ENCODE data around the gene CAND2.
A peak's percentile ranks its signal among the peaks of the same experiment; 100 is the strongest.

CAND2 gene

DNA sequence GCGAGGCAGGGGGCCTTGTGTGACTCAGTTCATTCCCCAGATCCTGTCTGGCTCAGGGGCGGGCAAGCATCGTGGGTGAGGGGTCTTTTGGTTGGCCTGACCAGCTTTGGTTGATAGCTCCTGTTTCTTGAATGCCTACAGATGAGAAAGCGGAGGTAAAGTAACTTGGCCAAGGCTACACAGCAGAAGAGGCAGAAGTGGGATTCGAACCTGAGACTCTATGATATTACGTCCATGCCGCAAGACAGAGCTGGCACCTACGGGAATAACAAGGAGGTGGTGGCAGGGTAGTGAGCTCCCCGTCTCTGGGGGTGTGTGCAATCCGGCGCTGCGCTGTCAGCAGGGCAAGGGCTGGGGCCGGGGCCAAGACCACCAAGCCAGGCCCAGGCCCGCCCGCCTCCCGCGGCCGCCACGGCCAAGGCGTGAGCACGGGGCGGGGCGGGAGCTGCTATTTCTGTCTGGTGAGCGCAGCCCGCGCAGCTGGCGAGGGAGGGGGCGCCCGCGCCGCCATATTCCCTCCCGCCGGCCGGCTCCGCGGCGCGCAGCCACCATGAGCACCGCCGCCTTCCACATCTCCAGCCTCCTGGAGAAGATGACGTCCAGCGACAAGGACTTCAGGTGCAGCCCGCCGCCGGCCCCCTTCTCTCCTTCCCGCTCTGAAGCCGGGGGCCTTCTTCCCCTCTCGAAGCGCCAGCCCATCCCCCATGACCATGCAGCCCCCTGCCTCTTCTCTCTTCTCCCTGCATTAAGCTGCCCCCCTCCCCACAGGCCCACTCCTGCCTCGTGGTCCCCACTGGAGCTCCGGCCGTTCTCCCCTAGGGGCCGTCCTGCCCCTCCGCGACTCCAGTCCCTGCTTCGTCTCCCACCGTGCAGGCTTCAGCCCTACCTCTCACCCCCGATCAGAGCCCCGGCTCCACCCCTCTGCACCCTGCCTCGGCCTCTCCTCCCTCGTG is at the start of gene CAND2:
TSS of gene CAND2 (plus strand) at position 510 of the 953 bp plus-strand sequence. CDS start at position 551, 41 bp downstream.
- DNase-seq: peak; percentile 21 to 61 (median 32)

DNA sequence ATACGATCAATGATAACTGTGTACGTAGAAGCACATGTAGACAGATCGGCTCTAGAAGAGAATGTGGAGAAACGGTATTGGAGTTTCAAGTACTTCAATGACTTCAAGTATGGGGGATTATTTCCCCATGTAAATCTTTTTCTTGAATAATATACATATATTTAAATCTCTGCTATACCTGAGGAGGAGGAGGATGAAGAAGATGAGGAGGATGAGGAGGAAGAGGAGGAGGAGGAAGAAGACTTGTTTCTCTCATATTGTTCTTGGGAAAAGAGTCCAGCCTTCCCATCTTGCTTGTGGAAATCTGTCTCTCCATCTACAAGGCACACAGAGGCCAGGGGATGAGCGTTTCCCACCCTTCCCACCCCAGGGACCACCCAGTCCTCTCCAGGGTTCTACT is 48.0 kb upstream of the CAND2 start:
- no peak for DNase-seq

DNA sequence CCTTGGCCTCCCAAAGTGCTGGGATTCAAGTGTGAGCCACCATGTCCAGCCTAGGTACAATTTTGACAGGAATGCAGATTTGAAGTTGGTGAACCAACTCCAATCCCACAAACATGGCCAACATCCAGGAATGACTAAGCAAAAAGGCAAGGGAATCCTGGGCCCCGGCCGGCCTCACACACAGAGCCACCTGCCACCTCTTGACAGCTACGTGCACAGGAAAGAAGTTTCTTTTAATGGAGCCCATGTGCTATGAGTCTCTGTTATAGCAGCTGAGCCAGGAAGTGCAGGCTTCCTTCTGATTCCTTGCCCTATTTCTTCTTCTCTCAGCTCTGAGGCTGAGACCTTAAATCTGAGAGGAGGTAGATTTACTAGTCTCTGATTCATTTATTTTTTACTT is 46.3 kb upstream of the CAND2 start:
- no peak for DNase-seq

DNA sequence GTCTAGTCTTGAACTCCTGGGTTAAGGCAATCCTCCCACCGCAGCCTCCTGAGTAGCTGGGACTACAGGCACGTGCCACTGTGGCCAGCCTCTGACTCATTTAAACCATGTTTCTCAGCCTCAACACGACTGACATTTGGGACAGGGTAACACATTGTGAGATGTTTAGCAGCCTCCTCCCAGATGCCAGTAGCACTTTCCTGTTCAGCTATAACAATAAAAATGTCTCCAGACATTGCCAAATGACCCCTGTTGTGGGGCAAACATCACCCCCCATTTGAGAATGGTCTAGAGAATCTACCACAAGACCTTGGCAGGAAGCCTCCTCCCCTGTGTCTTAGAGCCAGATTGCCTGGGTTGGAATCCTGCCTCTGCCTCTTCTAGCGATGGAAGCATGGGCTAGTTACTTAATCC is 45.8 kb upstream of the CAND2 start:
- DNase-seq: peak; percentile 44 to 52 (median 45)

DNA sequence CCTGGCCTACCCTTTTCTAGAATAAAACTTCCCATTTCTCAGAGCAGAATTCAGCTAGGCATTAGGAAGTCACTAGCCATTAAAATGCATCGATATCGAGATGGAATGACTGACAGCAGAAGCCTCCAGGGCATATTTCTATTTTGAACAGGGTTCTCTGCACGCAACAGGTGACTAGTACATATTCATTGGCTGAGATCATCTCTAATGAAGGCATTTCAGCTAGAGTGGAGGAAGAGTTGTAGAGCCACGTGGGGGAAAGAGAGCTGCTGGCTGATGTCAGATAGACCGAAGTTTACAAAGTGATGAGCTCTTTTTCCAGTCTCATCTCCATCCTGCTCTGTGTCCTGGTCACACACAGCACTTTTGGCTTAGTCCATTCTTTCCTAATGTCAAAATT is 44.9 kb upstream of the CAND2 start:
- DNase-seq: no peak

DNA sequence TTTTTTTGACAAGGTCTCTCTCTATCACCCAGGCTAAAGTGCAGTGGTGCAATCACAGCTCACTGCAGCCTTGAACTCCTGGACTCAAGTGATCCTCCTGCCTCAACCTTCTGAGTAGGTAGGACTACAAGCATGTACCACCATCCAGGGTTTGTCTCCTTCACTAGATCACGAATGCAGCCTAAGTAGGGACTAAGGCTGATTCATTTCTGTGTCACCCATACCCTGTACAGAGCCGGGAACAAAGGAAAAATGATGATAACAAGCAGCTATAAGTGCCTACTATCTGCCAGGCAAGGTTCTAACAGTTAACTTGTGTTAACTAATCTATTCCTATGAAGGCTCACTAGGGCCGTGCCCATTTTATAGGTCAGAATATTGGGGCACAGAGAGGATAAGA is 44.4 kb upstream of the CAND2 start:
- no peak for DNase-seq

DNA sequence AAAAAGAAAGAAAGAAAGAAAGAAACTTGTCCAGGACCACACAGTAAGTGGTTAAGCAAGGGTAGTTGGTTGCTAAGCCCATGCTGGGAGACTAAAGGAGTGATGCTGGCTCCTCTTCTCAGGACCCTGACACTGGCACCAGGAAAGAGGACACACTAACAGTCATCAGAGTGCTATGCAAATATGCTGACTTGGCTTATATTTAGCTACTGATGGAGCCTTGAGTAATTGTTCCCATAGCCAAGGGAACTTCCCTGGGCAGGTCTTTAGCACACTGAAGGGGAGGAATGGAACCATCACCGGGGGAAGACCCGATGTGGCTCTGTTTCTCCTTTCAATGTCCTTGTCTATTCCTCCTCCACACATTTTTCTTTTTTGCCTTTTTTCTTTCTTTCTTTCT is 43.7 kb upstream of the CAND2 start:
- DNase-seq: peak; percentile 63 to 69 (median 65)

DNA sequence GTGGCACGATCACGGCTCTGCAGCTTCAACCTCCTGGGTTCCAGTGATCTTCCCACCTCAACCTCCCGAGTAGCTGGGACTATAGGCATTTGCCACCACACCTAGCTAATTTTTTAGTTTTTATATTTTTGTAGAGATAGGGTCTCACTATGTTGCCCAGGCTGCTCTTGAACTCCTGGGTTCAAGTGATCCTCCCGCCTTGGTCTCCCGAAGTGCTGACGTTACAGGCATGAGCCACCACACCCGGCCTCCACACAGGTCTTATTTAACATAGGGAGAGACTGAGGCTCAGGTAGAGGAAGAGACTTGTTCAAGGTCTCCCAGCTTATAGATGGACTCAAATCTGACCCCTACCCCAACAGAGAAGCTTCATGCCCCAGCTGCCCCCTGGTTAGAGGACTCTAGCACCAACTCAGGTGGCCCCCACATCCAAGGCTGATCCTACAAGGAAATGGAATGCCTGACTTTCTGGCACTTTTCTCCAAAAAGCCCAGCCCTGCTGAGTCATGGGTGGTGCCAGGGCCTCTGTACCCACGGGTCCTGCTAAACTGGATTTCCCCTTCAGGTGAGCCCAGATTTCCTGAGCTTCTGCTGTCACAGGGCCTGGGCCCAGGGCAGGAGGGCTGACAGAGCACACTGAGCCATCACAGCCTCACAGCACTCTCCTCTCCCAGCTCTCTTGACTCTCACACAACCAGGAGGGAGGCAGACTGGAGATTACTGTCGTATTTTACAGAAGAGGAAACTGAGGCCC is 43.0 kb upstream of the CAND2 start:
- DNase-seq: no peak

DNA sequence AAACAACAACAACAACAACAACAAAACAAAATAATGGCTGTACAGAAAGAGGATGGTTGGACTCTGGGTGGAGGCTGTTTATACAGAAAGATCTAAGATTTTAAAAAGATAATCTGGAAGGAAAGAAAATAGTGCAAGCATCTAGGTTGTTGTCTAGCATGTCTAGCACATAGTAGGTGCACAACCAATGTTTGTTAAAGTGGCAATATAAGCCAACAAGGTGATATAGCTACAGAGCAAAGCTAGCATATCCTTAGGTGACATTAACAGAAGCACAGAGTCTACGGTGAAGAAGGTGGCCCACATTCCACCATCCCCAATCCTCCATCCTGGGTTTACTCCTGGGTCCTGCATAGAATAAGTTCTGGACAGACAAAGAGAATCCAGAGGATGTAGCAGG is 42.2 kb upstream of the CAND2 start:
- DNase-seq: no peak

DNA sequence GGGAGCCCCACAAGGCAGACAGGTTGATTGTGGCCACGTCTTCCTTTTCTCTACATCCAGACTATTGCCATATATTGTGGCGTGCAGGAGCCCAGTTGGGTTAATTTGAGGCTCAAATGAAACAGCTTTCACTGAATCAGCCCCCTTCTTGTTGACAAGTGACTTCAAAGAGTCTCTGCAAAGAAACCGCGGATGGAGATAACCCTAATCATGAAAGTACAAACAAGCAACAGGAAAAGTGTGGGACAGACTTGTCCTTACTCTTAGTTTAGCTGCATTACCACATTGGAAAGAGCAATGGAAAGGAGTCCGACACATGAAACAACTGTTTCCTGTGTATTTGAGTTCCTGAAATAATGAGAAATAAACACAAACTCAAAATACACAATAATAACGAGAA is 40.7 kb upstream of the CAND2 start:
- DNase-seq: no peak

DNA sequence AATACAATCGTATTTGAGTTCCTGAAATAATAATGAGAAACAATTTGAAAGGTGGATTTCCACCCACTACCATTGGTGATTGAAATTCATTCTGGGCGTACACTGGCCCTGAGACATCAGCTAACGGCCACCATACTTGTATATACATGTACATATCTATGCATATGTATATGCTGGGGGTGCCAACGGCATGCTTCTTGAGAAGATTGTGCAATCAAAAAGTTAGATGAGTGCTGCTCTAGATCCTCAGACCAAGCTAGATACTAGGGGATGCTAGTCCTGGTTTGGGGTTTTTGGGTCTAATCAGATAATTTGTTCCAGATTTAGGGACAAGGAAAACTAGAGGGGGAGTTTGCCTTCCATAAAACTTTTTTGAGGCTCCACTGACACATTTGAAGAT is 40.3 kb upstream of the CAND2 start:
- no peak for DNase-seq

DNA sequence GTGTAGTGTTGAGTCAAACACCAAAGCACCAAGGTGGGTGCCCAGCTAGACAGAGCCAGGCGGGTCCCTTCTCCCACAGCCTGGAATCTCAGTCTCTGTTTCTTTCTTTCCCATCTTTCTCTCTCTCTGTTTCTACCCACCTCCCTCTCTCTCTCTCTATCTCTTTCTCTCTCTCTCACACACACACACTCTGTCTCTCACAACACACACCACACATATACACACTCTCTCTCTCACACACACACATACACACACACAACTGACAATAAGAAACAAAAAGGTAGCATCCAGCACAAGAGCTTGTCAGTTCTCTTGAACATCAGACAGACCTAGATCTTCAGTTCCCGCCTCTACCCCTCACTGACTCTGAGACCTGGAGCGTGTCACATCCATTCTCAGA is 39.8 kb upstream of the CAND2 start:
- DNase-seq: no peak

DNA sequence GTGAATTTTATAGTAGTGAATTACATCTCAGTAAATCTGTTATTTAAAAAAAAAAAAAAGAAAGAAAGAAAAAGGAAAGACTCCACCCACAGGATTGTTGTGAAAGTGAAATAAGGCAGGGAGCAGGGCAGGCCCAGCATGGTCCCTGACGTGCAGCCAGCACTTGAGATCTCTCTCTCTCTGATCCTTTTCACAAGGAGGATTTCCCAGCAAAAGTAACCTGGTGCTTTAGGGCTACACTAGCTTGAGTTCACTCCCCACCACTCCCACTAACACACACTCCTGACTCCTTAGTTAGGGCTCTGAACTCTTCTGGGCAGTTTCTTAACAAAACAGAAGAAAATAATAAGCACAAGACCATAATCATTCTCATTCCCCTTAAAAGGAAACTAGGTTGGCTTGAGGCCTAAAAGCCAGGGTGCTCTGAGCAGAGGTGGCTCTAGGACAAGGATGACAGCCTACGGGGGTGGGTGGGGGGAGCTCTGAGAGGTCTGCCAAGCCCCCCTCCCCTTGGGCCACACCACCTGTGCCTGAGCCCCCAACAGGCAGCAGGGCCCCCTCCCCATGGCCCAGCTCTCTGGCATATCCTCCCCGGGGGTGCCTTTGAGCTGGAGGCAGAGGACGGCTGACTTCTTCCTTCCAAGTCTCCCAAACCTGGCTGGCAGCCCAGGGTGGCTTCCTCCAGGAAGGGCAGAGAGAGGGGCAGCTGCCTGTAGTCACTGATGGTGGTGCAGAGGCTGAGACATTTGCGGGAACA is 38.3 kb upstream of the CAND2 start:
- DNase-seq: peak; percentile 54 to 67 (median 66)

DNA sequence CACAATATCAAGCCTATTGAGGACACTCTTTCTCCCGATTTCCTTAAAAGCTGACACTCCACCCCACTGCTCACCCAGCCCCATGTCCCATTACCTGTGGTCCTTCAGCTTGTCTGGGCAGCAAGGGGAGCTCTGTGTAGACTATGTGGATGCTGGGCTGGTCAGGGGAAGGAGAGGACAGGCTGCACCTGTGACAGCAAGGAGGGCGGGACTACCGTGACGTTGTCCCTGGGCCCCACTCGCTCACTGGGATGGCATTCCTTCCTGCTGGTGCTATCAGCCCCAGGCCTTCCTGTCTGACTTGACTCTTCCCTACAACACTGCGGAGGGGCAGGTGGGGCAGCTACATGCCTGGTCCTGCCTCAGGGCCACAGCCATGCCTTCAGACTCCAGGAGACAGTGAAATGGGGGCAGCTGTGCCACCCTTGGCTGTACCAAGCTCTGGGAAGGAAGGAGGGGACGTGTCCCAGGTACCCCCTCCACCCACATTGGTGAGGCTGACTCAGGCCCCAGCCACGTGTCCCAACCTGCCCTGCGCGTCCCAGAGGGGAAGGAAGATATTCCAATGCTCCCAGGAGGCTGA is 37.3 kb upstream of the CAND2 start, which contains the start of gene TMEM40:
TSS of gene TMEM40 (minus strand) at position 163 of the 583 bp plus-strand sequence. CDS start 9,427 bp downstream, outside the sequence.
- DNase-seq: no peak

DNA sequence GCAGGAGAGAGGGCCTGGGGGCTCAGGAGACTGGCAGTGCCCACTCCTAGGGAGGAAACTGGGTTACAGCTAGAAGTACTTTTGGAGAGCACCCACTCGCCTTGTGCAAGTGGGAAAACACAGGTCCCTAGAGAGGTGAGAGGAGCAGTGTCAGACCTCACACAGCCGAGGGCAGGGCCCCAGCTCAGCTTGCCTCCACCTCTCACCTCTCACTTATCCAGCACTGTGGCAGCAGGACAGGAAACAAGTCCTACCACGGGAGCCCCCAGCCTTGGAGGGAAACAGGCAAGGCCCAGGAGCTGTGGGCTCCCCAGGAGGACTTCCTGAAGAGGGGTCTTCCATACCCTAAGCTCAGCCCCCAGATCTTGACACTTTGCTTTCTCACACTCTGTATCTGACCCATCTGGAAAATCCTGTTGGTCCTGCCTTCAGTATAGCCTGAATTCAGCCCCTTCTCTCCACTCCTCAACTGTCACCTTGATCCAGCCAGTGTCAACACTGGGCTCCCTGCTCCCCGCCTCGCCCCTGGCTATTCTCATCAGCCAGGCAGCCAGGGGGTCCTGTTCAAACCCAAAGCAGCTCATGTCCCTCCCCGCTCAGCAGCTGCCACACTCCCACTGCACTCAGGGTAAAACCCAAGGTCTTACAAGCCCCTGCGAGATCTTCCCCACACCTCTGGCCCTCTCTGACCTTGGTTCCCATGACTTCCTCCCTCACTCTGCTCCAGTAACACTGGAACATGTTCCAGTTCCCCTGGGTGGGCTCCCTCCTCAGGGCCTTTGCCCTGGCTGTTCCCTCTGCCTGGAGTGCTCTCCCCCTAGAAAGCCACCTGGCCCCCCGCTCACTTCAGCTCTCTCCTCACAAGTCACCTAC is 36.6 kb upstream of the CAND2 start:
- no peak for DNase-seq

DNA sequence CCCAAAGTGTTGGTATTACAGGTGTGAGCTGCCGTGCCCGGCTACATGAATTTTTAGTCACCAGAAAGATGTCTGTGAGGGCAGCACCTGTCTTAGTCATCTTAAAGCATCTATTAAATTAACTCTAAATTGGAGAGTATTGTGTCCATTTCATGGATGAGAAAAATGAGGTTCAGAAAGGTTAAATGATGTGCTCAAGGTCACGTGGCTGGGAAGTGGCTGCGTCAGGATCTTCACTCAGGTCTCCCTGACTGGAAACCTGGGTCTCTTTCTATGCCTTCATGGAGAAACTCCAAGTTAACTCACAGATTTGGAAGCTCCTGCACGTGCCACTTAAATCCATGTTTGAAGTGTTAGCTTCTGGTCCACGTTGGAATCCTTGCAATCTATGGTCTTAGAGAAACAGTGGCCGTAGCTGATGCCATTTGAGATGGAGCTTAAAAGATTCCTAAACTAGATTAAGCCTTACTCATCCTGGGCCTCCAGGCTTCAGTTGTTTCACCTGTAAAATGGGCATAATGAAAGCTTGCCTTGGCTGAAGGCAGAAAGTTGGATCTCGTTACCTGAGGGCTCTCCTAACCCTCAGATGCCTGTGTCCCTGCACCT is 32.2 kb upstream of the CAND2 start:
- no peak for DNase-seq

DNA sequence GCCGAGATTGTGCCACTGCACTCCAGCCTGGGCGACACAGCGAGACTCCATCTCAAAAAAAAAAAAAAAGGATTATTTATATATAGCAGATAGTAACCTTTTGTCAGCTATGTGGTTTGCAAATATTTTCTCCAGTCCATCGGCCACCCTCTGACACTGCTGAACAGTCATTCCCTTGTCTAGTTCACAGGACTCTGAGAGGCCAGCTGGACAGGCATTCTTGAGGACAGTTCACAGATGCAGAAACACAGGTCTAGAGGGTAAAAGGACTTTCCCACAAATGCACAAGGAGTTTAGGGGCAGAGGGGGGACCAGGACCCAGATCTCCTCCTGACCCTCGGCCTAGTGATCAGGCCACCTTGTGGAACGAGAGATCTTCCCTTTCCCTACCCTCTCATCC is 29.9 kb upstream of the CAND2 start:
- no peak for DNase-seq

DNA sequence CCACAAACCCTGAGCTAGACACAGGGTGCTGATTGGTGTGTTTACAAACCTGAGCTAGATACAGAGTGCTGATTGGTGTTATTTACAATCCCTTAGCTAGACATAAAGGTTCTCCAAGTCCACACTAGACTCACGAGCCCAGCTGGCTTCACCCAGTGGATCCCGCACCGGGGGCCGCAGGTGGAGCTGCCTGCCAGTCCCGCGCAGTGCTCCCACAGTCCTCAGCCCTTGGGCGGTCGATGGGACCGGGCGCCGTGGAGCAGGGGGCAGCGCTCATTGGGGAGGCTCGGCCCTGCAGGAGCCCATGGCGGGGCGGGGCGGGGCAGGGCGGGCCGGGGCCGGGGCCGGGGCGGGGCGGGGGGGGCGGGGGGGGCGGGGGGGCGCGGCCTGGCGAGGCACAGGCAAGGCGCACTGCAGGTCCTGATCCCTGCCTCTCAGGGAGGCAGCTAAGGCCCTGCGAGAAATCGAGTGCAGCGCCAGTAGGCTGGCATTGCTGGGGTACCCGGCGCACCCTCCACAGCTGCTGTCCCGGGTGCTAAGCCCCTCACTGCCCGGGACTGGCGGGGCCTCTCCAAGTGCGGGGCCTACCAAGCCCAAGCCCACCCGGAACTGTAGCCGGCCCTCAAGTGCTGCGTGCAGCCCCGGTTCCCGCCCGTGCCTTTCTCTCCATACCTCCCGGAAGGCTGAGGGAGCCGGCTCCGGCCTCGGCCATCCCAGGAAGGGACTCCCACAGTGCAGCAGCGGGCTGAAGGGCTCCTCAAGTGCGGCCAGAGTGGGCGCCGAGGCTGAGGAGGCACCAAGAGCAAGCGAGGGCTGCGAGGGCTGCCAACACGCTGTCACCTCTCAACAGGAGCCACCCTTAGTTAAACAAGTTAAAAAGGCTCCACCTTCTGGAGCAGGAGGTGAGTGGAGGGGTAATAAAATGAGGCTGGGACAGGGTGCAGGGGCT is 27.6 kb upstream of the CAND2 start:
- DNase-seq: no peak

DNA sequence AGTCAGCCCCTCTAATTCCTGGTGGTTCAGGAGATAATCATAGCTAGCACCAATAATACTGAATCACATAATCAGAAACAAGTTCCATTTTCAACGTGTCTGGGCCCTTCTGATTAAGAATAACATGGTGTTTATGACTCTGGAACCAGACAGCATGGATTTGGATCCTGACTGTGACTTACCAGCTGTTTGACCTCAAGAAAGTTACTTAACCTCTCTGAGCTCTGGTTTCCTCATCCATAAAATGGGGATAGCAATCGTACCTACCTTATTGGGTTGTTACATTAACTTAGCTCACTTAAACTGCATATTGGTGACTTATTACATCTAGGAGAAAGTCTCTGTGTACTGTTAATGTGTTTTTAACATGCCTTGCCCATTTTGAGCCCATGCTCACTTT is 26.7 kb upstream of the CAND2 start:
- no peak for DNase-seq

DNA sequence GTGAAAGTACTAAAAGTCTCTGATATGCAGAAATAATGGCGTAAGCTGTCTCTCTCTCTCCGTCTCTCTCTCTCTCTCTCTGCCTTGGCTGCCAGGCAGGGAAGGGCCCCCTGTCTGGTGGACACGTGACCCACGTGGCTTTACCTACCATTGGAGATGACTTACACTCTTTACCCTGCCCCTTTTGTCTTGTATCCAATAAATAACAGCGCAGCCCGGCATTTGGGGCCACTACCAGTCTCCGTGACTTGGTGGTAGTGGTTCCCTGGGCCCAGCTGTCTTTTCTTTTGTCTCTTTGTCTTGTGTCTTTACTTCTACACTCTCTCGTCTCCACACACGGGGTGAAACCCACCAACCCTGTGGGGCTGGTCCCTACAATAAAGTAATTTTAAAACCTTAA is 25.2 kb upstream of the CAND2 start:
- DNase-seq: no peak
